Upper lobe of left lung (tissue), 4 donors: ENCODE data around the gene RDH14.

Experiments used
- EP300 ChIP-seq, 4 donors: sonication (generic); formaldehyde crosslinking; IDR thresholded peaks; one replicate each; pipeline ENCODE4 v1.5.1; 2017; ENCODE audit warnings: antibody characterized with exemption in 4 of 4, control low read depth in 2 of 4
- POLR2A ChIP-seq, 4 donors: fragments of 450-650 bp; IDR thresholded peaks; one replicate each; pipeline ENCODE4 v1.5.1; 2016 to 2017; ENCODE audit warnings: antibody characterized with exemption in 4 of 4, mild to moderate bottlenecking in 2 of 4
- POLR2AphosphoS5 ChIP-seq, 2 donors: sonication (generic); formaldehyde crosslinking; IDR thresholded peaks; one replicate each; pipeline ENCODE4 v1.5.1; 2017; ENCODE audit warnings: antibody characterized with exemption in 2 of 2
- TF ChIP-seq, protein P1 (sequence below), 6 experiments: fragments of 450-650 bp in 4 of 6; fragments of 200-600 bp in 2 of 6; sonication (generic) in 2 of 6; IDR thresholded peaks; one replicate each; pipeline ENCODE4 v1.5.1; 2016 to 2019; ENCODE audit warnings: antibody characterized with exemption in 6 of 6

DNA sequence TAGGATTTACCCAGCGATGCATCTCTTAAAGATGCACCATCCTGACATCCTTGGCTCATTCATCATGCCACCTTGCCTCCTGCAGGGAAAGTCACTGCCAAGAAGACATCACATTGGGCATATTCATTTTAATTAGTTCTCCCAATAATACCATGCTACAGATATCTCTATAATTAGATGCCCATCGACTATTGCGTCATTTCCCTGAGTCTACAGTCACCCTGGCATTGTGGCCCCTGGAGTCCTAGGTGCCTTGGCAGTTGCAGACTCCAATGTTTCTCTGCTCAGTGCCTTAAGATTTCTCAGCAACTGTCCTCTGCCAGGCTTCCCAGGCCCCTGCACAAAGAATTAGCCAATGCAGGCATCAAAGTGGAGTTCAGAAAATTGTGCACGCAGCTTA is 32.6 kb downstream of the RDH14 start:
- TF ChIP-seq, protein P1, sequence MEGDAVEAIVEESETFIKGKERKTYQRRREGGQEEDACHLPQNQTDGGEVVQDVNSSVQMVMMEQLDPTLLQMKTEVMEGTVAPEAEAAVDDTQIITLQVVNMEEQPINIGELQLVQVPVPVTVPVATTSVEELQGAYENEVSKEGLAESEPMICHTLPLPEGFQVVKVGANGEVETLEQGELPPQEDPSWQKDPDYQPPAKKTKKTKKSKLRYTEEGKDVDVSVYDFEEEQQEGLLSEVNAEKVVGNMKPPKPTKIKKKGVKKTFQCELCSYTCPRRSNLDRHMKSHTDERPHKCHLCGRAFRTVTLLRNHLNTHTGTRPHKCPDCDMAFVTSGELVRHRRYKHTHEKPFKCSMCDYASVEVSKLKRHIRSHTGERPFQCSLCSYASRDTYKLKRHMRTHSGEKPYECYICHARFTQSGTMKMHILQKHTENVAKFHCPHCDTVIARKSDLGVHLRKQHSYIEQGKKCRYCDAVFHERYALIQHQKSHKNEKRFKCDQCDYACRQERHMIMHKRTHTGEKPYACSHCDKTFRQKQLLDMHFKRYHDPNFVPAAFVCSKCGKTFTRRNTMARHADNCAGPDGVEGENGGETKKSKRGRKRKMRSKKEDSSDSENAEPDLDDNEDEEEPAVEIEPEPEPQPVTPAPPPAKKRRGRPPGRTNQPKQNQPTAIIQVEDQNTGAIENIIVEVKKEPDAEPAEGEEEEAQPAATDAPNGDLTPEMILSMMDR (IDR thresholded peaks at IDR 0.05), result no peak
- TF ChIP-seq POLR2A (IDR thresholded peaks at IDR 0.05) (no peak), EP300 (IDR thresholded peaks at IDR 0.05) (no peak), POLR2AphosphoS5 (IDR thresholded peaks at IDR 0.05) (no peak)
